ENCODE results near the gene ATXN1.

The ATXN1 gene

DNA sequence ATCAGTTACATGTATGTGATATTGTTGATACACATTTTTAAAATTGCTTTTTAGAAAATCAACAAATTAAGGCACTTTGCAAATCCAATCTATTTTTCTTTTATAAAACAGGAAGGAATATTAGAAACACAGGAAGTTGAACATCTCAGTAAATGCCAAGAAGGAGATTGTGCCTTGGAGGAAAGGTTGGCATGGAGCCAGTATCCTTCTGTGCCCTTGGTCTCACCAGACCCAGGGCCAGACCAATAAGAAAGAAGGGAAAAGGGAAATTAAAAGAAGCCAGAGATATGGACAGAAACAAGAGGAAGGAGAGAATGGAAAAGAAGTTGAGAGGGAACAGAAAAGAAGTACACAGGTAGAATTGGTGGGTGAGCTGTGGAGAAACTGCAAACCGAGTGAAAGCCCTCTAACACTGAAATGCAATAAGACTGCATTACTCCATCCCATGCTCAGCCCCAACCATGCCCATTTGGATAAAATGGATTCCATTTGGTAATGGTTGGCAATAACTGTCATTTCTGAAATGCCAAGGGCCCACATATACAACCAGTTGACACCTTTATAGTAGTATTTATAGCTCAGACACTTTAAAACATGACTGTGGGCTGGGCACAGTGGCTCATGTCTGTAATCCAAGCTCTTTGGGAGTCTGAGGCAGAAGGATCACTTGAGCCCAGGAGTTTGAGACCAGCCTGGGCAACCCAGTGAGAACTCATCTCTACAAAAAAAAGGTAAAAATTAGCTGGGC is 389.1 kb downstream of the ATXN1 start:
- no peak for DNase-seq

DNA sequence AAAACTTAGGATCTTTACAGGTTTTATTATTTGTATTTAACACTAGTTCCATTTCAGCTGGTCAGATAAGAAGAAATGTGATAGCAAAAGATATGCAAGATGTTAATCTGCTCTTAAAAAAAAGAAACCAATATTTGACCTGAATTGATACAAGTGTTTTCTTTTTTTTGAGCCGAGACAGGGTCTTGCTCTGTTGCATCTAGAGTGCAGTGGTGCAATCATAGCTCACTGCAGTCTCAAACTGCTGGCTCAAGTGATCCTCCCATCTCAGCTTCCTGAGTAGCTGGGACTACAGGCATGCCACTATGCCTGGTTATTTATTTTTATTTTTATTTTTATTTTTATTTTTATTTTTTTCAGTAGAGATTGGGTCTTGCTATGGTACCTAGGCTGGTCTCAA is 389.9 kb downstream of the ATXN1 start:
- DNase-seq = no peak

DNA sequence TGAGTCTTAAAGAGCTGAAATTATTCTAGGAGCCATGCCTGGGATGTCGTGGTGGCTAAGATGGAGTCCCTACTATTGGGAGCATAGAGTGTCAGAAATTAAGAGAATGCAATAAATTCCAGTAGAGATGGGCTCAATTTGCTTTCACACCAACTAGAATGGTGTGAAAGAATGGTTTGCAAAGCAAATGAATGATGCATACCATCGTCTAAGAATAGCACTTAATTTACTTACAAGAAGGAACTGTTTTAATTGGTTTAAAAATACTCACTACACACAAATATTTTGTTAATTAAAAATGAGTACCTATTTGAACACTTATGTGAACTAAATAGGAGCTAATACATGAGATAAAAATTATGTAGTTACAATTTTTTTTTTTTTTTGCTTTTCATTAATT is 390.3 kb downstream of the ATXN1 start:
- no peak for DNase-seq

DNA sequence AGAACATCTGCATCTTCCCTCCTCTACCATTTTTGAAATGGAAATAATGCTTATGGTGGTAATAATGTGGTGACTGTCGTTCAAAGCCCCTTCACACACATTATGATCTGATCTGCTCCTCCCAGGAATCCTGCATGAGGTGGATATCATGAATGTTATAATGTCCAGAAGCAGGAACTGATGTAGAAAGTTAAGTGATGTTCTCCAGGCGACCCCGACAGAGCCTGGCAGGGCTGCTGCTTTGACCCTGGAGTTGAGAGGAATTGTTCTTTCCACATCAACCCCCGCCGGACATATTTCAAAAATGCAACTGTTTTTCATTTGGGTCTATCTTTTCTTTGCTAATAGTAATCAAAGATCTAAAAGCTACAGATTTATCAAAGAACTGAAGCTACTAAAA is 391.3 kb downstream of the ATXN1 start:
- no peak for DNase-seq

DNA sequence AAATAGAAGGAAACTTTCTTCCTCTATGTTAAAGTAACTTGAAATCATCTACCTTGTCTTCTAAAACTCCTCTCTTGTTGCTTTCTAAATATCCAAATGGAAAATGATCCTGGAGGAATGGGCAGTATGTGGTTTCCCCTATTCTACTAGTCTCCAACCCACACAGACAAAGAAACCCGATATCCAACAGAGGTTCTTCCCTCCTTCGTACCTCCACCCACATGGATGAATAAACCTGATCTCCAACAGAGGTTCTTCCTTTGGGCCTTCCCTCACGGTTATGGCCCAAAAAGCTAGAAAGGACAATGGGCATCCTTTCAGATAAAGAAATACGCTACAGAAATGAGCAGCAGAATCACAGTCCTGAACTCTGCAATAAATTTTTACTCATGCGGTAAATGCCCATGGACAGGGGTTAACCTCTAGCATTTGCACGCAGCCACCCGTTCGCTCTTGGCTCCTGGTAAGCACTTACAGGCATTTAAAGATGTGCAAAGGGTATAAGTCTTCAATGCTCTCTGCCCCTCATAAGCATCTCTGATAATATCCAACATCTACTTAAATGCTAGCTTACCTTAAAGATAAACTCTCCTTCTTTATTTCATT is 392.0 kb downstream of the ATXN1 start:
- no peak for DNase-seq

DNA sequence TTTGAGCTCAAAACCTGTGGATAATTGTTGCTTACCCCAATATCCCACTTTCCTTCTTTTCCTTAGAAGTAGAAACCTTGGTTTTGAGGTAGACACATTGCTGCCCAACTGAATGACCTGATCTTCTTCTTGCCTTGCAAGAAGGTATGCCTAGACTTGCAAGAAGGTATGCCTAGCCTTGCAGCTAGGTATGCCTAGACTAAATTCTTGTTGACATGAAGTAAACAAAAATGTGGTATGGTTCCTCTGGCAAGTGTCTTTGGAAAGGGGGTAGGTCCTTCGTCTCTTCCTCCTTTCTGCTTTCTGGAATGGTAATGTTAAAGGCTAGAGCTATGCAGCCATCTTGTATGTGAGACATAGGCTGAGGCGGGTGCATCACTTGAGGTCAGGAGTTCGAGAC is 393.7 kb downstream of the ATXN1 start:
- no peak for DNase-seq

DNA sequence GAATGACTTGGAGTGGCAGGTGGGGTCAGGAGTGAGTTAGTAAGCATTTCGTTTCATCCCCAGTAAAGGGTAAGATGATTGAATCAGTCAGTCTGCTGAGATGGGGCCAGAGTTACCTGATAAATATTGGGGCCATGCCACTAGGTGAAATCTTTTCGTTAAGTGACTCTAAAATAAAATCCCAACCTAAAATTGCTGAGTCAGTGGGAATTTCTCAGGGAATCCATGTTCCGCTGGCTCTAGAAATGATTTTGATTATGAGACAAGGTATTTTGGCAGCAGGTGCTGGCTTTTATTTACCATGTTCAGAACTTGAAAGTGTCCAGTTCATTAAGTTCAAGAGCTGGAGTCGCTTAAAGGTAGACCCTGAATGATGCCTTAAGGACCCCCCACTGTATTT is 397.5 kb downstream of the ATXN1 start:
- no peak for DNase-seq

DNA sequence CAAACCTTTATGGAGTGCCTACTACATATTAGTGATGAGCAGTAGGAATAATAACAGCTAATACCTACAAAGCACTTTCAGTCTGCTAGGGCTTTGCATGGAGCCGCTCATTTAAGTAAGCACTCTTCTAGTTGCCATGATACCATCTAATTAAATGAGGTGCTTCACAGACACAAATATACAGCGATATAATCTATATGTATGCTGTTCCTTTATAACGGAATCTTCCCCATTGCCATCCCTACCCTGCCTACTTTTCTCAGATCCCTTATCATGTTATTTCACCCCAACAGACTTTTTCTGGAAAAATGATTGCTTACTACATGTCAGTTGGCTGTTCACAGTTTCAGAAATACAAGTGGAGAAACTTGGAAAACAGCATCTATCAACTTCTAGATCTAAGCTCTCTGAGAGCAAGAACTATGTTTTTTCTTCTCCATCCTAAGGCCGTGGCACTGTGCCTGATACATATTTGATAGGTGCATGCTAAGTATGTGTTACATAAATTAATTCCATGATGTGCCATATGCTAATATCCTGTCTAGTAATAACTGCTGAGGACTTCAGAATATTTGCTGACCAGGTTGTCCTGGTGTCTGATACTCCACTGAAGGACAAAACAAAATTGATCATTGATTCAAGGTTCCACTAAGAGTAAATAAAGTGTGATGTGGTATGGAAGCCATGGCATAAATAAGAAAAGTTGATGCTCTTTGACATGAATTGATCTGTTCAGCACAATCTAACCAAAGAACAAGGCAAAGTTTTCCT is 398.3 kb downstream of the ATXN1 start:
- DNase-seq = no peak

DNA sequence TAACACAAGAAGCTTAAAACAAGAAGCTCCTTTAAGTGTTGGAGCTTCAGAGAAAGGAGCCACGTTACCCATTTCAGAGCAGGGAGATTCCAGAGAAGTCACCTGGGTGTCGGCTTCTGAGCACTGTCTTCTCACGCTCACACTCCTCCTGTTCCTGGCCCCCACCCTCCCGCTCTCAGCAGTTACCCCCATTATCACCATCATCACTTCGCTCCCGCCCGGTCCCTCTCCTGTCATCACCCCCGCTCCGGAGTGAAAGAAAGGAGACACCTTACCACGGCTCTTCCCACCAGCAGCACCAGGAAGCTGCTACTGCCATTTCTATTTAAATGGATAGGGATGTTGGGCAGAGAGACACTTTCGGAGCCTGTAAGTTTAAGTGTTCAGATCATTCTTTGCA is 399.0 kb downstream of the ATXN1 start:
- no peak for DNase-seq

DNA sequence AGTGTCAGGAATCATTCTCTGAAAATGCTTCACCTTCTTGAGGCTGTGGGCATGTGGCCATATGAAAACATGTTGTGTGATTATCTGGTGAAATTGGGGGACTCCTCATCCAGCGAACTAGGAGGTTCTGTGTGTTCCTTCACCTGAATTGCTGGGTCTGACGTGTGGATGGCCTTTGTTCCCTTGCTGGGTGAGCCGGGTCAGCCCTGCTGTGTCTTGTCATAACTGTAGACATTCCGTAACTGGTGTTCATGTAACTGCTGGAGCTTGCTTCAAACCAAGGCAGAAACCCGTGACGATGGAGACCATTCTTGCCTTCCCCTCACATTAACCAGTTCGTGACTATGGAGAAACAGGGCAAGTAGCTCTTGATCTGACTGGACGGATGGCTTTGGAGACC is 399.4 kb downstream of the ATXN1 start:
- no peak for DNase-seq

DNA sequence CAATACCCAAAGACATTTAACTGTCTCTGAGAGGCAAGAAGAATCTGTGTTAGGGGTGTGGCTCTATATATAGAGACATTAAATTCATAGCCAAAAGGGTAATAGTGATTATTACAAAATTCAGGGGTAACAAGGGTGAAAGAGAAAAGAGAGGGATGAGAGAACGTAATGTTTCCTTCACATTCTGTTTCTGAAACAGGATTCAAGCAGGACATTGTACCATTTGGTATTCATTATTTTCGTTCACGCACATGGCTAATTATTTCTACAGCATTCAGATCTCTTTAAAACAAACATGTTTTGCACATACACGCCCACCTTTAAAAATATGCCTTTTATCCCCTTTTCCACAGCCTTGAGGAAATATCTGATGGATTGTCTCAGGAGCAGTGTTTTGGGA is 400.1 kb downstream of the ATXN1 start:
- DNase-seq = no peak

DNA sequence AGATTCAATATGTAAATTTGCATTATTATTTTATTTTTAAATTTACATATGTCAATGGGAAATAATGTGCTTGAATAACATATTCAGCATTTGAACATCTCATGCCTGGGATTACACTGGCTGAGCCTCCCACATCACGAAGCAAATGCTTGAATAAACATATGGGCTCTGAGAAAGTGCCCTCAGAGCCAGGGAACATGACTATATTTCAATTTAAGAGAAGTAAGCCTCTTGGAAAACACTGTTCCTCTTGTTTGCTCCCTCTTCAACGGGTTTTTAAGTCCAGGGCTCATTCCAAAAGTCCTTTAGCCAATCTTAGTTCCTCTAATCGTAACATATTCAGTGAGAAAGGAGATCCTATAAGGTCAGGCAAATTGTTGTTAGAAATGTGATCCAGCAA is 400.9 kb downstream of the ATXN1 start:
- DNase-seq = no peak

DNA sequence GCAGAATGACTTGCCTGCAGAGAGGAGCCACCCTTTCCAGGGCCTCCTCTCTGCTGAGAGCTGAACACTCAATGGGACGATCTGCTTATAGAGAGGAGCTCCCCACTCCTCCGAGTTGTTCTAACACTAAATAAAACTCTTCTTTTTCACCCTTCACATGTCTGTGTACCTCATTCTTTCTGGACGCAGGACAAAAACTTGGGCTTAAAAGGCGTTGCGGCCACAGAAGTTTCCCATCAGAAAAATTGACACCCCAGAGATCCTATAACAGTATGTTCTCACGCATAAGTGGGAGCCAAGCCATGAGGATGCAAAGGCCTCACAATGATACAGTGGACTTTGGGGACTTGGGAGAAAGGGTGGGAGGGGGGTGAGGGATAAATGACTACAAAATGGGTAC is 401.7 kb downstream of the ATXN1 start:
- DNase-seq = no peak

DNA sequence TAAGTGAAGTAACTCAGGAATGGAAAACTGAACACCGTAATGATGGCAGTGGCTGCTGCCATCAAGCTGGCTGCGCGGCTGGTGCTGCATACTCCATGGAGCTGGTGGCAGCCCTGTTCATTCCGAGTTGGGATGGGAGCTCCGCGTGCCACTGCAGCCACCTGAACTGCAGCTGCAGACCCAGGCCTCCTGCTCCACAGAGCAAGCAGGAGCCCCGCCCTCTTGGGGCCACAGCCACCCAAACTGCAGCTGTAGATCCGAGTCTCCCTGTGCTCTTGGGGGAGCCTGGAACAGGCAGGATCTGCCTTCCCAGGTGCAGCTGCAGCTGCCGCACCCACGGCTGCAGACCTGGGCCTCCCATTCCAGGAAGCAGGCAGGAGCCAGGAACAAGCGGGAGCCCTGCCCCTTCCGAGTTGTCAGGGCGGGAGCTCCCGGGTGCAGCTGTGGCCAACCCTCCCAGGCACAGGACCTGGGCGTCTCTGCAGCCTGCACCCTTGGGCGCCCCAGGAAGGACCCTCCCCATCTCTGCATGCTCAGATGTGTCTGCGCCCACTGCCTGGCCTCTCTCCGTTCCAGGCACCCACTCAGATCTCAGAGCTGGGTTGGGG is 402.6 kb downstream of the ATXN1 start:
- no peak for DNase-seq

DNA sequence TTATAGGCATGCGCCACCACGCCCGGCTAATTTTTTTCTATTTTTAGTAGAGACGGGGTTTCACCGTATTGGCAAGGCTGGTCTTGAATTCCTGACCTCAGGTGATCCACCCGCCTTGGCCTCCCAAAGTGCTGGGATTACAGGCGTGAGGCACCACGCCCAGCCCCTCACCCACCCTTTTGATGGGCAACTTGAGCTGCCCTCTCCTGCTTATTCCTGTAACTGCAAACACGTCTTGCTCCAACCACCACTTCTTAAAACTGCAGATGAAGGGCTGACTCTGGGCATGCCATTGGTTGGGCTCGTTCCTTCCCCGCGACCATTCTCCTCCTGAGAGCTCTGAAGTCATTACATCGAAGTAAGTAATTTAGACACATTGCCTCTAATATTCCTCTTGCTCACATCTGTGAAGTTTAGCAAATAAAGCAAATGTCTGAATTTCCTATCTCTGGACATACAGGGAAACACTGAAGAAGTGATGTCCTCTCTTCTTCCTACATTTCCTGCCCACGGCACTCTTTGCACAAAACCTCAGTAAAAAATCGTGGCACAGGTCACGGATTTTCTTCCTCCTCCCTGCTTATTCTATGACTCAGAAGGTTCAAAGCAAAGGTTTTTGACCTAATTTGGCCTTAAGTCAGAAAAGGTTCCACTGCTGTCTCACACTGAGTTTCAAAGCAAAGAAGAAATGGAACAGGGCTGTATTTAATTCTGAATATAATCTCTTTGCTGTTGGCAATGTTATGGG is 405.4 kb downstream of the ATXN1 start:
- DNase-seq = no peak

DNA sequence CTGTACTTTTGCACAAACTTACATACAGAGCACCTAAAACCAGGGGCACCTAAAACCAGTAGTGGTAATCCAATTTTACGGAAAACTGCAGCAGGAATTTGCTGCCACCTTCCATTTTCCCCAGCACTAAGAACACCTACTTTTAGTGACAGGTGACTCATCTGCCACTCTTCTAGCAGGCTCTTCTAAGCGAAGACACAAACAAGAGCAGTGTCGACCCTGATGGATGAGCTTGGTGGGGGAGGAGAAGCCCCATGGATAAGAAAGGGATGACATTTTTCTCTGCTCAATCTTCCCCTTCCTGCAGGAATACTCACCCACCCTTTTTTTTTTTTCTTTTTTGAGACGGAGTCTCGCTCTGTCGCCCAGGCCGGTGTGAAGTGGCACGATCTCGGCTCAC is 406.0 kb downstream of the ATXN1 start:
- no peak for DNase-seq

DNA sequence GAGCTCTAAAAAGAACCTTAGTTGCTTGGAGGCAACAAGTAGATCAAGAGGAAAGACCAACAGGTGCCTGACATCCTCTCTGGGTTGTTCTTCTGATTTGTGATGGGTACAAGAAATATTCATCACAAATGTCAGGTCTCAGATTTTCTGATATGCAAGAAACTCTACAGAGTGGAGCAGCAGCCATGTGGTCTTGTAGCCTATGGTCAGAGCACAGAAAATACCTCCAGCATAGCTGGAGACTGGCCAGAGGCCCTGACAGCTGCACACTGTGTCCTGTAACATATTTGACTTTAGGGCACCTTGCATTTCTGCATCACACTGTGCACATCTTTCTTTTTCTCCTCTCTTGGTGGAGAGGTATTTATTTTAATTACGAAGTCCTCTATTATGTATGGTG is 406.6 kb downstream of the ATXN1 start:
- no peak for DNase-seq

DNA sequence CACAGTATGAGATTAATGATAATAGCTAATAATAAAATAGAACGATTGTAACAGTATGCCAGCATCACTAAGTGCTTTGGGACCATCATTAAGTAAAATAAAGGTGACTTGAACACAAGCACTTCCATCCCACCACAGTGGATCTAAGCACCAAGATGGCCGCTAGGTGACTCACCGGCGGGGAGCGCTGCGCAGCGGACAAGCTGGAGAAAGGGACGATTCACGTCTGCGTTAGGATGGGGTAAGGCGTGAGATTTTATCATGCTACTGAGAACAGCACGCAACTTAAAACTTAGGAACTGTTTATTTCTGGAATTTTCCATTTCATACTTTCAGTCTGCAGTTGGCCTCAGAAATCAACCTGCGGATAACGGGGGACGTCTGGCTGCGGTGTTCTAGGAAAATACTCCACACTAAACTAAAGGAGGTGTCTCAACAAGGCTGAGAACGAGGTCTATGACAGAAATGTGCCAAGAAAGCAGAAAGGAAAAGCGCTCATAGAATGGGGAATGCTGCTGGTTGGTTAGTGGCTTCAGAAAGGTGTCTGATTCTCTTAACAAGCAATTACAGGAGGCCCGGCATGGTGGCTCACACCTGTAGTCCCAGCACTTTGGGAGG is 408.3 kb downstream of the ATXN1 start:
- no peak for DNase-seq

DNA sequence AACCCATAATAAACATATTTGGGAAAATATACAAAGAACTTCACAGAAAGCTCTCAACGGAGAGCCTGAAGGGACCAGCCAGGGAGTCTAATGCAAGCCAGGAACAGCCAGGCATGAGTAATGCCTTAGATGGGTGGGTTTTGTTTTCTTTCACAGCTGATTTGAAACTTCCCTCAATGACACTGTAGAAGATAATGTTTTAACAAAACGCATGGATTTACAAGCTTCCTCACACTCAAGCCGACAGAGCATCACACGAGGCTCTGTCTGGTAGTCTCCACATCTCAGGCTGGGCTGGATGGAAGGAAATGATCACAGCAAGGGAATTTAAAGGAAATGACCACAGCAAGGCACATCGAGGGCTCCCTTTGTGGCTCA is 409.0 kb downstream of the ATXN1 start:
- DNase-seq = no peak

DNA sequence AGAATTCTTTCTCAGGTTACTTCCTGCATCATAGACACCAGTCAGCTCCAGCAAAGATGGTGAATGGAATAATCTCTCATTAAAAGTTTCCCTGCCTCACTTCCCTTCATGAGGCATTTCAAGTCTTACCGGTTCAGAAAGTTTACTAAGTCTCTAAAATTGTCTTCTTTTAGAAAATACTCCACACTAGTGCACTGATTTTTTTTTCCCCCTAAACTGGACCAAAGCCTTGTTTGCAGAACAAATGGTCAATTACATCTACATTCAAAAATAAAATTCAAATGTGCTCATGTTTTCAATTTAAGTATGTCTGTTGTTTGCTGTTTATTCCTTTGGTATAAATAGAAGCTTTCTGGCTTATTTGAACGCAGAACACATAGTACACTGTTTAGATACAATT is 411.7 kb downstream of the ATXN1 start:
- no peak for DNase-seq

DNA sequence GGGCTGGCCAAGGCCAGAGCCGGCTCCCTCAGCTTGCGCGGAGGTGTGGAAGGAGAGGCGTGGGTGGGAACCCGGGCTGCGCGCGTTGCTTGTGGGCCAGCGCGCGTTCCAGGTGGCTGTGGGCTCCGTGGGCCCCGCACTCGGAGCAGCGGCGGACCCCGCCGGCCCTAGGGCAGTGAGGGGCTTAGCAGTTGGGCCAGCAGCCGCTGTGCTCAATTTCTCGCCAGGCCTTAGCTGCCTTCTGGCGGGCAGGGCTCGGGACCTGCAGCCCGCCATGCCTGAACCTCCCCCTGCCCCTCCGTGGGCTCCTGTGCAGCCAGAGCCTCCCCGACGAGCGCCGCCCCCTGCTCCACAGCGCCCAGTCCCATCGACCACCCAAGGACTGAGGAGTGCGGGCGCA is 414.4 kb downstream of the ATXN1 start:
- no peak for DNase-seq

DNA sequence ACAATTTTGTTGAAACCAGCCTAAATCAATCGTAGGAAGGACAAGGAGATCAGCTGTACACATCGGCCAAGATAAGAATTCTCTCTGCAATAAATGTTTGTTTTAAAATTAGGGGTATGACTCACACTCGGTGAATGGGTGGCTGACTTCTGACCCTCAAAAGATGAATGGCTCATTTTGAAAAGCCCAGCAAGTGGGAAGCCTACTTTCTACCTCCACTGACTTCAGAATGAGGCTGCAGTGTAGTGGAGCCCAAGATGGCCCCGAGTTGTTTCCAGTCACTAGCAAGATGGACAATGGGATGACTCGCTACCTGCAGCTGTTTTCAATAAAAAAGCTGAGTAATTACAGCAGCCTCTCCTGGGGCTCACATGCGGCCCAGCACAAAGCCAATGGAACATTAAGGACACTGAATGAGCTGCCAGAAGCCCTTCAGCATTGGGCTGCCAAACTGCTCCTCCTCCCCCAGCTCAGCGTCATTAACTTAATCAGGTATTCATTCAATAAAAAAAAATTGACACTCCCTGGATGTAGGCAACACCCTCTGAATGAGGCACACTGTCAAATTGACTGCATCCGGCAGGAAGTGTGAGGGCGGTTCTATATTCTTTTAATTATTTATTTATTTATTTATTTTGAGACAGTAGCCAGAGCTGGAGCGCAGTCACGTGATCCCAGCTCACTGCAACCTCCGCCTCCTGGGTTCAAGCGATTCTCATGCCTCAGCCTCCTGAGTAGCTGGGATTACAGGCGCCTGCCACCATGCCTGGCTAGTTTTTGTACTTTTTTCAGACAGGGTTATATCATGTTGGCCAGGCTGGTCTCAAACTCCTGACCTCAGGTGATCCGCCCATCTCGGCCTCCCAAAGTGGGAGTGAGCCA is 415.6 kb downstream of the ATXN1 start:
- DNase-seq = no peak
